PC-3 (cell line): ENCODE results near the gene RABGGTA.

ENCODE experiments used
- CTCF ChIP-seq: fragments of 300-600 bp; sonication (generic); conservative IDR thresholded peaks from 2 replicates; pipeline ENCODE4 v1.5.1; 2017; ENCODE audit warnings: antibody characterized with exemption, low read depth, mild to moderate bottlenecking, low read length
- EZH2 ChIP-seq: fragments of 300-600 bp; sonication (generic); IDR thresholded peaks from one replicate; pipeline ENCODE4 v1.6.1; 2017; ENCODE audit warnings: antibody characterized with exemption, mild to moderate bottlenecking, low read length; ENCODE audit not compliant: unreplicated experiment
- EZH2phosphoT487 ChIP-seq: fragments of 300-600 bp; sonication (generic); IDR thresholded peaks from 2 replicates; pipeline ENCODE4 v1.6.1; 2018; ENCODE audit warnings: mild to moderate bottlenecking, antibody characterized with exemption, low read length, borderline replicate concordance

GRCh38 chr14:24269910-24270536 is 1.4 kb downstream of the RABGGTA start:
- TF ChIP-seq CTCF: no peak
- no peak for TF ChIP-seq EZH2
- no peak for TF ChIP-seq EZH2phosphoT487
